ENCODE results near the gene GPBAR1.

The GPBAR1 gene

GRCh38 chr2:218229239-218229638 lies 31.6 kb upstream of the GPBAR1 start:
- Mint-ChIP-seq H3K36me3 (peaks cover 44% of the 10 kb centered on the region), H3K4me3 (peak overlapping the region; percentile 66), H3K4me1 (peaks cover 45% of the 10 kb centered on the region), H3K27me3 (no peaks in the 10 kb centered on the region), H3K27ac (peak overlapping the region; percentile 68), H3K9me3 (no peaks in the 10 kb centered on the region)
- DNase-seq (ENCODE audit: low spot score in 2 of 2), result peak in 1 of 2 donors; percentile 16
- ATAC-seq (ENCODE audit: low read depth), result peak; percentile 87

- Mint-ChIP-seq H3K4me3 (no peak overlapping the region), H3K27me3 (no peaks in the 10 kb centered on the region), H3K4me1 (peaks cover 39% of the 10 kb centered on the region), H3K27ac (no peak overlapping the region), H3K36me3 (peaks cover 40% of the 10 kb centered on the region), H3K9me3 (no peaks in the 10 kb centered on the region)
- no peak for DNase-seq (ENCODE audit: low spot score in 2 of 2)
- no peak for ATAC-seq (ENCODE audit: low read depth)
These were observed 31.0 kb upstream of the GPBAR1 start for GRCh38 chr2:218229851-218230250.

- peaks cover 29% of the 10 kb centered on the region for H3K4me1 Mint-ChIP-seq
These were observed 29.9 kb upstream of the GPBAR1 start for GRCh38 chr2:218230882-218231281.

GRCh38 chr2:218233543-218233942 lies 27.3 kb upstream of the GPBAR1 start:
- H3K4me3 Mint-ChIP-seq, result no peak overlapping the region
- ATAC-seq (ENCODE audit: low read depth) (no peak), DNase-seq (ENCODE audit: low spot score in 2 of 2) (no peak)
- no peaks in the 10 kb centered on the region for H3K9me3 Mint-ChIP-seq
- no peaks in the 10 kb centered on the region for H3K27me3 Mint-ChIP-seq
- H3K27ac Mint-ChIP-seq, result peak overlapping the region; percentile 76
- peaks cover 16% of the 10 kb centered on the region for H3K4me1 Mint-ChIP-seq
- H3K36me3 Mint-ChIP-seq, result peaks cover 30% of the 10 kb centered on the region

More at GRCh38 chr2:218230882-218231281, 29.9 kb upstream of the GPBAR1 start:
- no peak overlapping the region for H3K4me3 Mint-ChIP-seq
- ATAC-seq (ENCODE audit: low read depth) (peak; percentile 71), DNase-seq (ENCODE audit: low spot score in 2 of 2) (no peak)
- H3K27ac Mint-ChIP-seq, result peak overlapping the region; percentile 65
- H3K9me3 Mint-ChIP-seq, result no peaks in the 10 kb centered on the region
- H3K27me3 Mint-ChIP-seq, result no peaks in the 10 kb centered on the region
- H3K36me3 Mint-ChIP-seq, result peaks cover 35% of the 10 kb centered on the region

- Mint-ChIP-seq H3K27ac (peak overlapping the region; percentile 76), H3K4me3 (no peak overlapping the region), H3K27me3 (no peaks in the 10 kb centered on the region), H3K36me3 (peaks cover 27% of the 10 kb centered on the region), H3K4me1 (peaks cover 9% of the 10 kb centered on the region), H3K9me3 (no peaks in the 10 kb centered on the region)
- DNase-seq (ENCODE audit: low spot score in 2 of 2) (no peak), ATAC-seq (ENCODE audit: low read depth) (no peak)
These were observed 26.3 kb upstream of the GPBAR1 start for GRCh38 chr2:218234521-218234920.

- H3K36me3 Mint-ChIP-seq, result peaks cover 27% of the 10 kb centered on the region
- H3K27me3 Mint-ChIP-seq, result no peaks in the 10 kb centered on the region
- DNase-seq (ENCODE audit: low spot score in 2 of 2), result no peak
- H3K27ac Mint-ChIP-seq, result no peak overlapping the region
- H3K4me3 Mint-ChIP-seq, result no peak overlapping the region
- H3K4me1 Mint-ChIP-seq, result peaks cover 9% of the 10 kb centered on the region
- no peak for ATAC-seq (ENCODE audit: low read depth)
- no peaks in the 10 kb centered on the region for H3K9me3 Mint-ChIP-seq
These were observed 25.8 kb upstream of the GPBAR1 start for GRCh38 chr2:218235017-218235416.

- no peak for DNase-seq (ENCODE audit: low spot score in 2 of 2)
- H3K27ac Mint-ChIP-seq, result no peak overlapping the region
- no peak for ATAC-seq (ENCODE audit: low read depth)
- H3K36me3 Mint-ChIP-seq, result peaks cover 23% of the 10 kb centered on the region
- H3K4me3 Mint-ChIP-seq, result no peak overlapping the region
- H3K4me1 Mint-ChIP-seq, result peaks cover 2% of the 10 kb centered on the region
- H3K9me3 Mint-ChIP-seq, result no peaks in the 10 kb centered on the region
- H3K27me3 Mint-ChIP-seq, result no peaks in the 10 kb centered on the region
These were observed 24.0 kb upstream of the GPBAR1 start for GRCh38 chr2:218236829-218237228.

- H3K36me3 Mint-ChIP-seq, result peaks cover 25% of the 10 kb centered on the region
- H3K9me3 Mint-ChIP-seq, result no peaks in the 10 kb centered on the region
- DNase-seq (ENCODE audit: low spot score in 2 of 2) (no peak), ATAC-seq (ENCODE audit: low read depth) (no peak)
- peaks cover 3% of the 10 kb centered on the region for H3K4me1 Mint-ChIP-seq
- no peak overlapping the region for H3K4me3 Mint-ChIP-seq
- no peaks in the 10 kb centered on the region for H3K27me3 Mint-ChIP-seq
- no peak overlapping the region for H3K27ac Mint-ChIP-seq
These were observed 21.9 kb upstream of the GPBAR1 start for GRCh38 chr2:218238887-218239286.

- Mint-ChIP-seq H3K4me1 (peaks cover 3% of the 10 kb centered on the region), H3K27ac (peak overlapping the region; percentile 24), H3K36me3 (peaks cover 29% of the 10 kb centered on the region), H3K9me3 (no peaks in the 10 kb centered on the region), H3K27me3 (no peaks in the 10 kb centered on the region), H3K4me3 (no peak overlapping the region)
- ATAC-seq (ENCODE audit: low read depth) (no peak), DNase-seq (ENCODE audit: low spot score in 2 of 2) (no peak)
These were observed 16.6 kb upstream of the GPBAR1 start for GRCh38 chr2:218244204-218244603.

GRCh38 chr2:218244665-218245064 lies 16.1 kb upstream of the GPBAR1 start:
- Mint-ChIP-seq H3K36me3 (peaks cover 34% of the 10 kb centered on the region), H3K4me1 (peaks cover 3% of the 10 kb centered on the region), H3K27ac (no peak overlapping the region), H3K4me3 (no peak overlapping the region), H3K9me3 (no peaks in the 10 kb centered on the region), H3K27me3 (no peaks in the 10 kb centered on the region)
- ATAC-seq (ENCODE audit: low read depth), result no peak
- DNase-seq (ENCODE audit: low spot score in 2 of 2), result no peak

GRCh38 chr2:218245214-218245613 lies 15.6 kb upstream of the GPBAR1 start:
- DNase-seq (ENCODE audit: low spot score in 2 of 2) (no peak), ATAC-seq (ENCODE audit: low read depth) (no peak)
- H3K36me3 Mint-ChIP-seq, result peaks cover 38% of the 10 kb centered on the region
- H3K27me3 Mint-ChIP-seq, result no peaks in the 10 kb centered on the region
- no peak overlapping the region for H3K27ac Mint-ChIP-seq
- peaks cover 3% of the 10 kb centered on the region for H3K4me1 Mint-ChIP-seq
- no peak overlapping the region for H3K4me3 Mint-ChIP-seq
- H3K9me3 Mint-ChIP-seq, result no peaks in the 10 kb centered on the region

GRCh38 chr2:218249691-218250090 lies 11.1 kb upstream of the GPBAR1 start:
- H3K36me3 Mint-ChIP-seq, result peaks cover 37% of the 10 kb centered on the region
- H3K9me3 Mint-ChIP-seq, result no peaks in the 10 kb centered on the region
- no peak overlapping the region for H3K4me3 Mint-ChIP-seq

GRCh38 chr2:218252509-218253231 lies 8.1 kb upstream of the GPBAR1 start:
- peaks cover 37% of the 10 kb centered on the region for H3K36me3 Mint-ChIP-seq
- ATAC-seq (ENCODE audit: low read depth), result no peak
- no peaks in the 10 kb centered on the region for H3K9me3 Mint-ChIP-seq
- H3K27me3 Mint-ChIP-seq, result no peaks in the 10 kb centered on the region
- no peak overlapping the region for H3K4me3 Mint-ChIP-seq
- DNase-seq (ENCODE audit: low spot score in 2 of 2), result no peak
- H3K4me1 Mint-ChIP-seq, result peaks cover 4% of the 10 kb centered on the region
- peak overlapping the region; percentile 66 for H3K27ac Mint-ChIP-seq

More at GRCh38 chr2:218249691-218250090, 11.1 kb upstream of the GPBAR1 start:
- no peaks in the 10 kb centered on the region for H3K4me1 Mint-ChIP-seq
- H3K27ac Mint-ChIP-seq, result no peak overlapping the region
- no peaks in the 10 kb centered on the region for H3K27me3 Mint-ChIP-seq
- DNase-seq (ENCODE audit: low spot score in 2 of 2) (no peak), ATAC-seq (ENCODE audit: low read depth) (no peak)

GRCh38 chr2:218253232-218253625 lies 7.6 kb upstream of the GPBAR1 start:
- Mint-ChIP-seq H3K4me1 (peaks cover 6% of the 10 kb centered on the region), H3K27me3 (no peaks in the 10 kb centered on the region), H3K9me3 (no peaks in the 10 kb centered on the region), H3K36me3 (peaks cover 35% of the 10 kb centered on the region), H3K4me3 (no peak overlapping the region), H3K27ac (peak overlapping the region; percentile 66)
- DNase-seq (ENCODE audit: low spot score in 2 of 2) (no peak), ATAC-seq (ENCODE audit: low read depth) (no peak)

GRCh38 chr2:218255446-218255845 lies 5.4 kb upstream of the GPBAR1 start:
- no peak for ATAC-seq (ENCODE audit: low read depth)
- H3K4me1 Mint-ChIP-seq, result peaks cover 18% of the 10 kb centered on the region
- peak overlapping the region; percentile 88 for H3K27ac Mint-ChIP-seq
- no peaks in the 10 kb centered on the region for H3K9me3 Mint-ChIP-seq
- DNase-seq (ENCODE audit: low spot score in 2 of 2), result no peak
- peaks cover 19% of the 10 kb centered on the region for H3K36me3 Mint-ChIP-seq
- no peak overlapping the region for H3K4me3 Mint-ChIP-seq
- no peaks in the 10 kb centered on the region for H3K27me3 Mint-ChIP-seq
